ENCODE measurements around the gene ASIP.
"Not testable (repeated sequence)": the region's sequence is repeated elsewhere in the genome, so short reads cannot be mapped to it uniquely, and the experiment has no call there.

Gene ASIP

DNA sequence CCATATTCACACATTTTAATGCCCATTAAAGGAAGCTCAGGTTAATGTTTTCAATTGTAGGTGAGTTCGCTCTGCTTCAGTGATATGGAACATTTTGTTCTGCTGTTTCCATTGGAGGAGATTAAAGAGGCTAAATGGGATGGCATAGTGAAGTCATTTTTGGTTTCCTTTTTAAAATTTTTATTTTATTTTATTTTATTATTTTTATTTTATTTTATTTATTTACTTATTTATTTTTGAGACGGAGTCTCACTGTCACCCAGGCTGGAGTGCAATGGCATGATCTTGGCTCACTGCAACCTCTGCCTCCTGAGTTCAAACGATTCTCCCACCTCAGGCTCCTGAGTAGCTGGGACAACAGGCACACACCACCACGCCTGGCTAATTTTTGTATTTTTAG lies 792 bp downstream of the ASIP start:
- in situ Hi-C loops (cut with MboI; ENCODE audit: low sequenced_read_pairs), result not testable (repeated sequence)

DNA sequence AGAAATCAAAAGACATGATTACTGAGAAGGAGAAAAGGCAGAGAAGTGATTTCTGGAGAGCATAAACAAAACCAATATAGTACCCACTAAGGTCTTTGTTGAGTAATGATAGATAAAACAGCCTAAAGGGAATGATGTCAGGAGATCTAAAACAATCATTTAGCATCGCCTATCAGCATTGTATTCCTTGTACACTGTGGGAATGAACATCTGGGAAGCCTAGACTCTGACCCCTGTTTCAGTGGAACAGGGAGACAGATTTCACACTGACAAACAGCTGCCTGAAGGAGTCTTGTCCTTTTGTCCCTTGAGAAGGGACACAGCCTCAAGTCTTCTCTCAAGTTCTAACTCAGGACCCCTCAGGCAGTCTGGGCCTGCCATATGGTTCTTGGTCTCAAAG lies 1.7 kb downstream of the ASIP start:
- in situ Hi-C loops (cut with MboI; ENCODE audit: low sequenced_read_pairs), result no loop called here

DNA sequence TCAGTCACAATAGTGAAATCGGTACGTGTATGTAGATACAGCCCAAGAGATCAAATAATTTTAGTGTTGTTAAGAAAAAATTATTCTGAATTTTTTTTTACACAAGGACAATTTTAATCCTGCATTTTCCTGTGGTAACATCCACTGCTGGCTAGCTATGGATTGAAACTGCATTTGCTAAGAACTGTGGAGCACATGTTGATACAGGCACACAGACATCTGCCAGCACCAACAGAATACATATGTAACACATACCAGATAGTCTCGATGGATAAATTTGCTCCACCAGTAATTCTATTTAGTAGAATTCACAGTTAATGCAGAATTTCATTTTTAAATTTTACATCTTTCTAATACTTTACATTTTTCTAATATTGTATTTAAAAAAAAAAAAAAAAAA lies 2.2 kb downstream of the ASIP start:
- in situ Hi-C loops (cut with MboI; ENCODE audit: low sequenced_read_pairs), result no loop called here

DNA sequence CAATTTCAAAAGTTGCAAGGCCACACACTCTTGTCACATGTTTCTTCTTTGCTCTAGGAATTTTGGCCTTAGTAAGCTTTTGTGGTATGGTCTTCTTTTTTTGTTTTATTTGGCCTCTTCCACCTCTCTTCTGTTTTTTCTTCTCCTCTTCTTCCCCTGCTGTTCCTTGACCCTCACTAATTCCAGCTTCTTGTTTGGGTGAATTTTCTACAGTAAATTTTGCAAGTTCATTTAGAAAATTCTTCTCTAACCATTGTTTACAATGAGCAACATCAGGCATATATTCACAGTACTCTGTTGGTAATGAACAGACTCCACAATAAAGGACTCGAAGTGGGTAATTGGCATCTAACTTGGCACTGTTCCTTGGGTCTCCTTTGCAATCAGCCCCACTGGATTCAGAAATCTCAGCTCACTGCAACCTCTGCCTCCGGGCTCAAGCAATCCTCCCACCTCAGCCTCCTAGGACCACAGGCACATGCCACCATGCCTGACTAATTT lies 5.0 kb downstream of the ASIP start:
- in situ Hi-C loops (cut with MboI; ENCODE audit: low sequenced_read_pairs), result no loop called here

DNA sequence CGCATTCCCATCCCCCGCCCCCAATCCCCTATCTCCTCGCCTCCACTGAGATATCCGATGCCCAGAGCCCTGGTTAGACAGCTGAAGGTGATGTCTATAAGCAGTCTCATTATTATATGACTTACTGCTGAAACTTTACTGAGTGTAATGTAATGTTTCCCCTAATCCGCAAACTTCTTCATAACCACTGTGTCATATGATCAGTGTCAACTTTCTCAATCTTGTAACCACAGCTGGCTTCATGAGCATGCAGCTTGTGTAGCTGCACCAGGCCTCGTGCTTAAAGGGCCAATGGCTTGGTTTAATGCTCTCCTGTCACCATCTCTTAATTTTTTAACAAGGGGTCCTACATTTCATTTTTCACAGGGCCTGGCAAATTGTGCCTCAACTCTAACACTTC lies 8.1 kb downstream of the ASIP start:
- in situ Hi-C loops (cut with MboI; ENCODE audit: low sequenced_read_pairs), result no loop called here

DNA sequence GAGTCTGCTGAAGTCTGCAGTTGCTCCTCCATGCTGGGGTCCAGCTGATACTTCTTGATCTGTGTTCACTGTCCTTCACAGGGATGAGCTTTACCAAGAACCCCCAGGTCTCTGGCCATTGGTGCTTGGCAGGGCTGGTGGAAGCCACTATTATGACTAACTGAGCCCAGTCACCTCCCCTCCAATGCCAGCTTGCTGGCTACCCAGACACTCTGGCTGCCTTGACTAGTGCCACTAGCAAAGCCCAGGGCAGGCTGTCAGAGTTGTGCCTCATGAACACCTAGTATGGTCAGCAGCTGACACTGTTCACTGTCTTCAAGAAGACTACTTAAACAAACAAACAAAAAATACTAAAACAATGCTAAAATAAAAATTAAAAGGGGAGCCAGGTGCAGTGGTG lies 8.8 kb downstream of the ASIP start:
- in situ Hi-C loops (cut with MboI; ENCODE audit: low sequenced_read_pairs), result no loop called here

DNA sequence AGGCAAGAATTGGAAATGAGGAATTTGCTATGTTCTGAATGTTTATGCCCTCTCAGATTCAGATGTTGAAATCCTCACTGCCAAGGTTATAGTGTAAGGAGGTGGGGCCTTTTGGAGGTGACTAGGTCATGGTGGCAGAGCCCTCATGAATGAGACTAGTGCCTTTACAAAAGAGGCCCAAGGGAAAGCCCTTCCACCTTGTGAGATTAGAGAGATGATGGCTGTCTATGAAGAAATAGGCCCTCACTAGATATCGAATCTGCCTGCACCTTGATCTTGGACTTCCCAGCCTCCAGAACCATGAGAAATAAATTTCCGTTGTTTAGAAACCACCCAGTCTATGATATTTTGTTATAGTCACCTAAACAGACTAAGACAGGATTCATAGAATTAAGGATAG lies 10.4 kb downstream of the ASIP start:
- in situ Hi-C loops (cut with MboI; ENCODE audit: low sequenced_read_pairs), result no loop called here

DNA sequence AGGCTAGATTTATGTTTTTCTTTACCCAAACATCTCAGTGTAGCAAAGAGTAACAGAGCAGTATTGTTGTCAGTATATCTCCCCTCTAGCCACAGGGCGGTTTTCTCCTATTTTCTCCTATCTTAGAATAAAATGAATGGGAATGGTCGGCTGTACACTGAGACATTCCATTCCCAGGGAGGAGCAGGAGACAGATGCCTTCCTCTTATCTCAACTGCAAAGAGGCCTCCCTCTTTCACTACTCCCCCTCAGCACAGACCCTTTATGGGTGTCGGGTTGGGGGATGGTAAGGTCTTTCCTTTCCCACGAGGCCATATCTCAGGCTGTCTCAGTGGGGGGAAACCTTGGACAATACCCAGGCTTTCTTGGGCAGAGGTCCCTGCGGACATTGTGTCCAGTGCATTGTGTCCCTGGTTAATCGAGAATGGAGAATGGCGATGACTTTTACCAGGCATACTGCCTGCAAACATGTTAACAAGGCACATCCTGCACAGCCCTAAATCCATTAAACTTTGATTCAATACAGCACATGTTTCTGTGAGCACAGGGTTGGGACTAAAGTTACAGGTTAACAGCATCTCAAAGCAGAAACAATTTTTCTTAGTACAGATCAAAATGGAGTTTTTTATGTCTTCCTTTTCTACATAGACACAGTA lies 11.3 kb downstream of the ASIP start:
- in situ Hi-C loops (cut with MboI; ENCODE audit: low sequenced_read_pairs), result not testable (repeated sequence)

DNA sequence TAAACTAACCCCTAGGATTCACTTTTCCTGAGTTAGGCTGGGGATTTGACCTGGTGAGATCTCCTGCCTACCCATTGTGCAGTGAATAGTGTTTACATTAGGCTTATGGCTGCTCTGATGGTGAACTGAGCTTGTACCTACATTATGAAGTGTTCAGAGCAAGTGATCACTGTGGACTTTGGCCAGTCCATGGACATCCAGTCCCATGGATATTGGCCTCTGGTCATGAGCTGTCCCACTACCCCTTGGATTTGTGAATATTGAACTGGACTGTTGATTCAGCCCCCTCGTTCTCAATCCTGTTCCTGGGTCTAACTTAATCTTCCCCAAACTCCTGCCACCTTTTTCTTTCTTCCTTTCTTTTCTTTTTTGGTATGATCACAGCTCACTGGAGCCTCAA lies 13.8 kb downstream of the ASIP start:
- in situ Hi-C loops (cut with MboI; ENCODE audit: low sequenced_read_pairs), result no loop called here

DNA sequence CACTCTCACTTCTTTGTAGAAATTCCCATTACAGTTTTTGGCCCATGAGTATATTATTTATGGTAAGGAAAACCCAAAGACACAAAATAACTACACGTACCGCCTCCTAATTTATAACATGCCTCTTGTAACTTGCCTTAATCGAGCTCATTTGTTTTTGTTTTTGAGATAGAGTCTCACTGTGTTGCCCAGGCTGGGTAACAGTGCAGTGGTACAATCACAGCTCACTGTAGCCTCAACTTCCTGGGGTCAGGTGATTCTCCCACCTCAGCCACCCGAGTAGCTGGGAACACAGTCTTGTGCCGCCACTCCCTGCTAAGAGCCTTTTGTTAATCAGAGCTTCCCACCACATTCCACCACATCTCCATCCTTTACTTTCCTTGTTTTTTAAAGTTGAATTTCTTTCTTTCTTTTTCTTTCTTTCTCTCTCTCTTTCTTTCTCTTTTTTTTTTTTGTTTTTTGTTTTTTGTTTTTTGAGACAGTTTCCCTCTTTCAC lies 15.5 kb downstream of the ASIP start:
- in situ Hi-C loops (cut with MboI; ENCODE audit: low sequenced_read_pairs), result no loop called here

DNA sequence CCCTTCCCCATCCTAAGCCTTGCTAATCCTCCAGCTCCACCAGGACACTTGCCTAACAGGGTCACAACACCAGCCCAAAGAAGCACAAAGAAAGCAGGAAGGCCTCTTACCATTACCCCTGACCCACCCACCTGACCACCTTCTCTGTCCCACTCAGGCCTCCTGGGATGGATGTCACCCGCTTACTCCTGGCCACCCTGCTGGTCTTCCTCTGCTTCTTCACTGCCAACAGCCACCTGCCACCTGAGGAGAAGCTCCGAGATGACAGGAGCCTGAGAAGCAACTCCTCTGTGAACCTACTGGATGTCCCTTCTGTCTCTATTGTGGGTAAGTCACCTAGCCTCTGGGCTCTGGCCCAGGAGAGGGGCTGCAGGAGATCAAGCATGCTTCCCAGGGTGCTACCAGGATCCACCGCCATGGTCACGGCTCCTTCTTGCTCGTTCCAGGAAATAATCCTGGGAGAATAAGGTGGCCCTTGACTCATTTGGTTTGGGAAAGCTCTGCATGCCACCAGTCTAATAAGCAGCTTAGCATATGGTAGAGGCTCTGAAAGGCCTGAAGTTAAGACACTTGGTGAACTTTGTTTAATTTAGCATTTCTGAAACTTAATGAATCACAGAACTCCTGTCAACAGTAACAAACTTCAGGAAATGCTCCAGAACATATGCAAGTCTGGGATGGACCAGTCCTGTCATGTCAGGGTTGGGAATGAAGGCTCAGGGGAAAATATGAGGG lies 19.2 kb downstream of the ASIP start:
- in situ Hi-C loops (cut with MboI; ENCODE audit: low sequenced_read_pairs), result no loop called here

DNA sequence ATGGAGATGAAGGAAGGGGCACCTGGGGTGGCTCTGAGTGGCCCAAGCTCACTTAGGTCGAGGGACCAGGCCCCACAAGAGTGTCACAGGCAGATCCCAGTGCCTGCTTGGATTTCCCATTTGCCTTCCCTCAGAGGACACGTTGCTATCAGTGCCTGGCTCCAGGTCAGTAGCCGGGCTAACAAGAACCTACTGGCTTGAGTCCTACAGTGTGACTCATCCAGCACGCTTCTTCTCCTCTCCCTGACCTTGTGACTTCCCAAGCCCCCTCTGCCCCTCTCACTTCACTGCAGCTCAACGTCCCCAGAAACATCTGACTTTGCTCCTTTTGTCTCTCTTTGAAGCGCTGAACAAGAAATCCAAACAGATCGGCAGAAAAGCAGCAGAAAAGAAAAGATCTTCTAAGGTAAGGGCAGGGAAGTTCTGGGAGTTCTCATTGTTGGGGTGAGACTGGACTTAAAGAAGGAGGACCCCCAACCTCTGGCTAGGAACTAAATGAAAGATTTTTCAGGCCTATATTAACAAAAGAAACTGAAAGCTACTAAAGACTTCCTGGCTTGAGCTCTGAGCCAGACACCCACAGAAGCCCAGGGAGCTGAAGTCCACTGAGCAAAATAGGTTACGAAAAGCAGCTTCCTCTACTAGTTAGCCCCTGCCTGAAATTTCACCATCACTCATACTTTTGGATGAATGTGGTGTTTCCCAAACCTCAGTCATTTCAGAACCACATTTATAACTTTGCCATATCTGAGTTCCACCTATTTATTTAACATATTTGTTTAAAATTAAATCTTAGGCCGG lies 21.5 kb downstream of the ASIP start:
- in situ Hi-C loops (cut with MboI; ENCODE audit: low sequenced_read_pairs), result no loop called here

DNA sequence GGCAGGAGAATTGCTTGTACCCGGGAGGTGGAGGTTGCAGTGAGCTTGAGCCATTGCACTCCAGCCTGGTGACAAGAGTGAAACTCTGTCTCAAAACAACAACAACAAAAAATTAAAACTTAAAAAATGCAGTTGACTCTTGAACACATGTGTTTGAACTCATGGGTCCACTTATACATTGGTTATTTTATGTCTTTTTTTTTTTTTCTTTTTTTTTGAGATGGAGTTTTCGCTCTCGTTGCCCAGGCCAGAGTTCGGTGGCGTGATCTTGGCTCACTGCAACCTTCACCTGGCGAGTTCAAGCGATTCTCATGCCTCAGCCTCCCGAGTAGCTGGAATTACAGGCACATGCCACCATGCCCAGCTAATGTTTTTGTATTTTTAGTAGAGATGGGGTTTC lies 22.2 kb downstream of the ASIP start:
- in situ Hi-C loops (cut with MboI; ENCODE audit: low sequenced_read_pairs), result not testable (repeated sequence)

DNA sequence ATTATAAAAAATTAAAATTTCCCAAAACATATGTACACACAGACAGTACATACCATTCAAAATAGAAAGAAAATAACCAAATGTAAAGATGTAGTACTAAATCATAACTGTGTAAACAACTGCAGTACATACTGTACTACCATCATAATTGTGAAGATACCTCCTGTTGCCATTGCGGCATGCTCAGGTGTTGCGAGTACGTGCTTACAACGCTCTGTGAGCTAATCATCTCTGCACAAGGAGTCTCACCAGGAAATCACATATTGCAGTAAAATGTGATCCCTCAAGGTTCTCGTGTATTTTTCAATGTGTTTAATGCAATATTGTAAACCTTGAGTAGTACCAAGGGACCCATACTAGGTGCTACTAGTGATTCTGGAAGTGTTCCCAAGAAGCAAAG lies 22.9 kb downstream of the ASIP start:
- in situ Hi-C loops (cut with MboI; ENCODE audit: low sequenced_read_pairs), result no loop called here

DNA sequence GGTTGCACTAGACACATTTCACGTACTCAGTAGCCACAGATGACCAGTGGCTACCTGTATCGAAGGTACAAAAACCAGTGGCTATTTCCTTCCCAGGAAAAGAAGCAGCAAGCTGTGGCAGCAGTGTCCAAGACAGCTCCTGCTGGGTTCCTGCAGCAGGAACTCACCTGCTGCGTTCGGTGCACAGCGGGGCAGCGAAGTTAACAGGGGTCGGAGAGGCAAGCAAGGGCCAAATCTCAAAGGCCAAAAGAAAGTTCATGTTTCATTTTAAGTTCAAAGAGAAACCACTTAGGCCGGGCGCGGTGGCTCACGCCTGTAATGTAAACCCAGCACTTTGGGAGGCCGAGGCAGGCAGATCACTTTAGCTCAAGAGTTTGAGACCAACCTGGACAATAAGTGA lies 26.9 kb downstream of the ASIP start:
- in situ Hi-C loops (cut with MboI; ENCODE audit: low sequenced_read_pairs), result no loop called here

DNA sequence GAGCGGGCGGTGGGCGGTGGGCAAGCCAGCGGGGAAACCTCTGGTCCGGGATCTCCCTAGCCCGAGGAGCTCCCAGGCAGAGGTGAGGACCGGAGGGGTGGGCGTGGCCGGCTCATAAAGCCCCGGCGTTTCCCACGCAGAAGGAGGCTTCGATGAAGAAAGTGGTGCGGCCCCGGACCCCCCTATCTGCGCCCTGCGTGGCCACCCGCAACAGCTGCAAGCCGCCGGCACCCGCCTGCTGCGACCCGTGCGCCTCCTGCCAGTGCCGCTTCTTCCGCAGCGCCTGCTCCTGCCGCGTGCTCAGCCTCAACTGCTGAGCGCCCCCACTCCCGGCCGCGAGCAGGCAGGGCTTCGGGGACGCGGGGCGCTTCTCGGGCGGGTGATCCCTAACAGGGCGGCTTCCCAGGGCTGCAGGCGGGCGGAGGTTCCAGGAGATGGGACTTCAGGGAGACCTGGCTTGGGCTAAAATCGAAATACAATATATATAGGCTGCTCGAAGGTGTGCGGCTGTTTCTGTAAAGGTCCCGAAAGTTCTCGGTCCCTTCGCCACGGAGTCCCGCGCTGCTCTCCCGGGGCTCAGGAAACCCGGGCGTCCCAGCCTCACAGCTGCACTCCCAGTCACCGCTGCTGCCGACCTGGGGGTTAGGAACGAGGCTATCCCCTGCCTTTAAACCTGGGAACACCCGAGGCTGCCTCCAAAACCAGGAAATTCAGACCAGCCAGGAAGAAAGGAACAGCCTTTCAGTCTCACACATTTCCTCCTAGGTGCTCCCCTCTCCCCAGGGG lies 27.8 kb downstream of the ASIP start:
- in situ Hi-C loops (cut with MboI; ENCODE audit: low sequenced_read_pairs), result no loop called here

DNA sequence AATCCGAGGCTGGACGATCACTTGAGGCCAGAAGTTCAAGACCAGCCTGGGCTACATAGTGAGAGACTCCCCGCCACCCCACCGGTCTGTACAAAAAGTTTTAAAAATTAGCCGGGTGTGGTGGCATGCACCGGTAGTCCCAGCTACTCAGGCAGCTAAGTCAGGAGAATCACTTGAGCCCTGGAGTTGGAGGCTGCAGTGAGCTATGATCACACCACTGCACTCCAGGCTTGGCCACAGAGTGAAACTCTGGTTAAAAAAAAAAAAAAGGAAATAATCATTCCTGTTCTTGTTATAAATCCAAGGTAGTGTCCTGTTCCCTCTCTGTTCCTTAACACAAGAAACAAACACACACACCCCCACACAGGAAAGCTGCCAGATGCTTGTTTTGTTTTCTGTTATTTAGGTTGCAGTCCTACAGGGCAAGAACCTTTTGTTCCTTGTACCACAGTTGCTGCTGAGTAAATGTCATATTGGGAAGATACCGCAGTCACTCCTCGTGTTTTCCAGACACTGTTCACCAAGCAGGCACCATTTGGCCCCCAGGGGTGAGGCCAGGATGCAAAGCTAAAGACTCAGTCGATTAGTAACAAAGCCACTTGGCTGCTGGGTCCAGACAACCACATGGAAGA lies 28.9 kb downstream of the ASIP start:
- in situ Hi-C loops (cut with MboI; ENCODE audit: low sequenced_read_pairs), result no loop called here

DNA sequence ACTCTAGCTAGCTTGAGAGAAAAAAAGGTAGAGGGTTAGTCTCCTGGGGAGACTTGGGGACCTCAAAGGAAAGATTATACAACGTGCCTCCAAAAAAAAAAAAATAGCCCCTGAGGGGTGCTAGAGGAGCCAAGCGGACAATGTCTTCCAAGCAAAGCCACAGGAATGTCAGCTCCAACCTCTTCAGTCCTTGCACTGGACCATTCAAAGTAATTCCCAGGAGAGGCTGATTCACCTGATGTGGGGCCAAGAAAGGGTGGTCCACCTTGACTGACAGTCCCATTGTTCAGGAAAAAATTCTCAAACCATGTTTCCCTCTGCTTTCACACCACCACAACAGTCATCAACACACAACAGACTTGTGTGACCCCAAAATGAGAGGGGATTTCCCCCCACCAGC lies 30.7 kb downstream of the ASIP start:
- in situ Hi-C loops (cut with MboI; ENCODE audit: low sequenced_read_pairs), result no loop called here

DNA sequence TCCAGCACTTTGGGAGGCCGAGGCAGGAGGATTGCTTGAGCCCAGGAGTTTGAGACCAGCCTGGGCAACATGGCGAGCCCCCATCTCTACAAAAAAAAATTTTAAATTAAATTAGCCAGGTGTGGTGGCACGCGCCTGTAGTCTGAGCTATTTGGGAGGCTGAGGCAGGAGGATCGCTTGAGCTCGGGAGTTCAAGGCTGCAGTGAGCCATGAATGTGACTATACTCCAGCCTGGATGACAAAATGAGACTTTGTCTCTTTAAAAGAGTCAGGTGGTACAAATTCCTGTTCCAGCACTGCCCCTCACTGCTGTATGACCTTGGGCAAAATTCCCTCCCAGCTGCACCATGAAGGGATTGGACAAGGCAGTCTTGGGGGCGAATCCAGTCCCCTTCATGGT lies 33.5 kb downstream of the ASIP start:
- in situ Hi-C loops (cut with MboI; ENCODE audit: low sequenced_read_pairs), result no loop called here

DNA sequence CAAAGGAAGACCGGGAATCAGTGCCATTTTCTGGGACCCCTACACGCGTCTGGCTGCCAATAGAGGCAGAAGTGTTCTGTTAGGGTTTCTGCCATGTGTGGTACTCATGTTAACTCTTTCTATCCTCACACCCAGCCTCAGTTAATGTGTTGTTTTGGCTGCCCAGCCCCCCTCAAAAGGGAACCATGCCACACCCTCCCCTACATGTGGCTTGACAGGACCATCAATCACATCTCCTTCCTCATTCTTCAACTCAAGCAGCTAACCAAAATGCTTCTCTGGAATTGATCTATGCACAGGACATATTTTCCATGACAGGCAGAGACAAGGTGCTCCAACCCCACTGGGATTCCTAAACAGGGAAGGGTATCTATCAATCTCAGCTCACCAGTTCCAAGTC lies 40.0 kb downstream of the ASIP start:
- in situ Hi-C loops (cut with MboI; ENCODE audit: low sequenced_read_pairs), result no loop called here

Measured in HL-60/S4 treated with retinoic acid at 250 ng/mL for 4 days and 3 days (cell line).